OCI-M1 (cell line): ENCODE results near the gene TTC7B.

Source experiments
- DNase-seq: peaks from one replicate; lab custom pipeline; 2025; lab: John Stamatoyannopoulos, UW

Gene TTC7B

GRCh38 chr14:90599339-90599738 lies 216.9 kb downstream of the TTC7B start:
- DNase-seq = no peak

- DNase-seq = no peak
Measured at GRCh38 chr14:90597961-90598360, 218.3 kb downstream of the TTC7B start.

GRCh38 chr14:90596733-90597132 lies 219.5 kb downstream of the TTC7B start:
- DNase-seq = no peak

GRCh38 chr14:90593254-90594040 lies 222.8 kb downstream of the TTC7B start:
- DNase-seq = no peak

- no peak for DNase-seq
Measured at GRCh38 chr14:90592655-90593054, 223.6 kb downstream of the TTC7B start.

GRCh38 chr14:90587918-90588317 lies 228.3 kb downstream of the TTC7B start:
- no peak for DNase-seq

- DNase-seq = no peak
Measured at GRCh38 chr14:90587252-90587910, 228.8 kb downstream of the TTC7B start.

- no peak for DNase-seq
Measured at GRCh38 chr14:90585106-90585505, 231.1 kb downstream of the TTC7B start.

GRCh38 chr14:90583916-90584605 lies 232.2 kb downstream of the TTC7B start:
- DNase-seq = no peak

- no peak for DNase-seq
Measured at GRCh38 chr14:90583427-90583826, 232.8 kb downstream of the TTC7B start.

- DNase-seq = no peak
Measured at GRCh38 chr14:90582166-90582565, 234.1 kb downstream of the TTC7B start.

GRCh38 chr14:90581745-90582144 lies 234.5 kb downstream of the TTC7B start:
- DNase-seq = no peak

GRCh38 chr14:90580377-90581335 lies 235.6 kb downstream of the TTC7B start:
- DNase-seq = no peak

GRCh38 chr14:90579816-90580215 lies 236.4 kb downstream of the TTC7B start:
- DNase-seq = no peak

- no peak for DNase-seq
Measured at GRCh38 chr14:90579088-90579487, 237.1 kb downstream of the TTC7B start.

- no peak for DNase-seq
Measured at GRCh38 chr14:90578283-90578985, 237.8 kb downstream of the TTC7B start.

GRCh38 chr14:90577661-90578282 lies 238.5 kb downstream of the TTC7B start:
- no peak for DNase-seq

GRCh38 chr14:90576981-90577660 lies 239.1 kb downstream of the TTC7B start:
- DNase-seq = no peak

GRCh38 chr14:90576581-90576980 lies 239.6 kb downstream of the TTC7B start:
- DNase-seq = no peak

- DNase-seq = no peak
Measured at GRCh38 chr14:90575781-90576180, 240.4 kb downstream of the TTC7B start.
